A549 treated with DMSO at 1 μM for 4 hours (cell line): ENCODE data around the gene UTRN. TPM values are rescaled to one million over a fixed set of nuclear protein-coding genes. Genes with fewer than 3 reads are reported as not detected.

ENCODE experiments used
- total RNA-seq: library from RNA; stranded (reverse); fragments of 200-300 nt; extraction: Qiagen RNA extraction; gene quantifications from 5 replicates; pipeline ENCODE4 v1.2.3, GENCODE V29; 2022; ENCODE audit warnings: low read depth

UTRN gene
- total RNA-seq: 9.6 to 15.1 TPM (median 12.0 TPM) in 5 replicates

DNA sequence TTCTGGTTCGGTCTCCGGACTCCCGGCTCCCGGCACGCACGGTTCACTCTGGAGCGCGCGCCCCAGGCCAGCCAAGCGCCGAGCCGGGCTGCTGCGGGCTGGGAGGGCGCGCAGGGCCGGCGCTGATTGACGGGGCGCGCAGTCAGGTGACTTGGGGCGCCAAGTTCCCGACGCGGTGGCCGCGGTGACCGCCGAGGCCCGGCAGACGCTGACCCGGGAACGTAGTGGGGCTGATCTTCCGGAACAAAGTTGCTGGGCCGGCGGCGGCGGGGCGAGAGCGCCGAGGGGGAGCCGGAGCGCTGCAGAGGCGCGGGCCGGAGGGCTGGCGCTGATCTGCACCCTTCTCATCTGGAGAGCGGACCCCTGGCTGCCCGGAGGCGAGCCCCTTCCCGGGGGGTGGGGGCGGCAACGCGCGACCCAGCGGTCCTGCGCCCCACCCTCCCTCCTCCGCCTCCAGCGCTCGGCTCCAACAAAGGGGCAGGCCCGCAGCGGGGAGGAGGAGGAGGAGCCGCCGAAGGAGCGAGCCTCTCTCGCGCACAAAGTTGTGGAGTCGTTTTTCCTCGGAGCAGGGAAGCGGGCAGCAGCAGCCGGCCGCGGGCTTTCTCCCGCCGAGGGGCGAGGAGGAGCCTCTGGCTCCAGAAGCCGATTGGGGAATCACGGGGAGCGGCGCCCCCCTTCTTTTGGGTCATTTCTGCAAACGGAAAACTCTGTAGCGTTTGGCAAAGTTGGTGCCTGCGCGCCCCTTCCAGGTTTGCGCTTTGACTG lies at the start of gene UTRN:
UTRN (plus strand) TSS at position 553 of the 765 bp plus-strand sequence. CDS start 6,494 bp downstream, outside the sequence.

Other genes starting within 250 kb of the UTRN start
- gene SF3B5, start 189.8 kb upstream of the UTRN start, total RNA-seq: 199 to 225 TPM (median 207 TPM) in 5 replicates
- gene STX11, start 134.8 kb upstream of the UTRN start, total RNA-seq: 2.2 to 2.5 TPM (median 2.4 TPM) in 5 replicates